HG03196 (cell line): Measurements from ENCODE around the gene NXPH2.

Experiments used
- ATAC-seq: cut with Tn5 transposase; IDR thresholded peaks from one replicate; pipeline ENCODE4 v1.9.1; 2021; ENCODE audit not compliant: unreplicated experiment

Gene NXPH2

GRCh38 chr2:138779781-138780445, at the start of gene NXPH2:
NXPH2 (minus strand) TSS chr2:138780390; CDS start chr2:138780241, 149 bp downstream.
- no peak for ATAC-seq

DNA sequence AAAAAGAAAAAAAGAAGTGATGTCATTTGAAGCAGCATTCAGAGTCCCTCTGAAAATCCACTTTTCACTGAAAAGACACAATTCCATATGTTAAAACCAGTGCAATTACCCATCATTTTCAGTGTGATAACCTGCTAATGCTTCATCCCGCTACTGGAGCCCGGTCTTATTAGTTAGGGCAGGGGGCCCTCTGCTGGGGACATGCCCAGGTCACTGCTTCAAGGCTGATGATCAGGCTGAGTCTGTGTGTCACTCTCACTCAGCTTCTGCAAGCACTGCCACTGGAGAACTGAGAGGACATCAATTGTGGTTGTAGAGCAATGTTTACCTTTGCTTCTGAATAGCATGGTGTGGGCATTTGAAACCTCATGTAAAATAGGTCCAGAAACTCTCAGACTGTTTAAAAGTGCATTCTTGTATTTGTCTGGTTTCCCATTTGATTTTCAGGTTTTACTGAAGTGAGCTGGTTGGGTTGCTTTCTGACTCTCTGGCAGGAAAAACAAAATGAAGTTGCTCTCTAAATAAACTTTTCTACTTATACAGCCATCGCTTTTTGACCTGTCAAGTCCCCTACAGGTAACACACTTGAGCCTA, 49.2 kb upstream of the NXPH2 start:
- peak; percentile 55 for ATAC-seq

DNA sequence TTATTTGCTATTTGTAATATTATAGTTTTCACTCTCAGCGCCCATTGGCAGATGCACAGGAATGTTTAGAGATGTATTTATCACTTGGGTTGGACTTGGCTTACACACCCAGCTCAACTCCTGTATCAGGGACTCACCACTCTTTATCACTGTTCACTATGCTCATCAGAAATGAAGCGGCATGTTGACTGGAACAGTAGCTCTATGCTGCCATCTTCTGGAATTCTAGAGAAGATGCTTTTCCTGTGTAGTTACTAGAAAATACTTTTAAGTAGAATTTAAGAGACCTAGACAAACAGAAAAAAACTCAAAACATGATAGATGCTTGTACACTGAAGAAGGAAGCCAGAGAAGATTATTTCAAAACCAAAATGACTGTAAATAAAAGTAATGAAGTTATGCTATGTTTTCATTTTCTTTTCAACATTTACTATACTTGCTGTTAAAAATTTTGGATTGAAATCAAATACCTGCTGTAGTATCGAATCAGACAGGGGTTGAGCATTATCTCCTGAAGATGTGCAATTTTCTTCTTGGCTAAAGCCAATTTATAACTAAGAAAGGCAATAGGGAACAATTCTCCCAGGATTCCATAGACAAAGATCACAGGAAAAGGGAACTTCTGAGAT, 47.4 kb upstream of the NXPH2 start:
- ATAC-seq: peak; percentile 59

GRCh38 chr2:138823666-138824065, 43.5 kb upstream of the NXPH2 start:
- ATAC-seq: no peak

DNA sequence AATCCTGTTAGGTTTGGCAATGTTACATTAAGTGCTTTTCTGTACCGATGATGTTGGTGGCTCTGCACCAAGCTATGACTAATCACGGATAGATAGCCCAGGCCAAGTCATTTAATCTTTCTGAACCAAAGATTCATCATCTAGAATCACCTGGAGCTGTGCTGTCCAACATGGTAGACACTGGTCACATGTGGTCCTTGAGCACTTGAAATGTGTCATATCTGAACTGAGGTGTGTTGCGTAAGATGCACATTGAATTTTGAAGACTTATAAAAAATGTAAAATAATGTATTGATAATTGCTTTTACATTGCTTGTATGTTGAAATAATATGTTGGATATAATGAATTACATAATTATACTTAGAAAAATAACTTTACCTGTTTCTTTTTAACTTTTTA, 39.8 kb upstream of the NXPH2 start:
- no peak for ATAC-seq

DNA sequence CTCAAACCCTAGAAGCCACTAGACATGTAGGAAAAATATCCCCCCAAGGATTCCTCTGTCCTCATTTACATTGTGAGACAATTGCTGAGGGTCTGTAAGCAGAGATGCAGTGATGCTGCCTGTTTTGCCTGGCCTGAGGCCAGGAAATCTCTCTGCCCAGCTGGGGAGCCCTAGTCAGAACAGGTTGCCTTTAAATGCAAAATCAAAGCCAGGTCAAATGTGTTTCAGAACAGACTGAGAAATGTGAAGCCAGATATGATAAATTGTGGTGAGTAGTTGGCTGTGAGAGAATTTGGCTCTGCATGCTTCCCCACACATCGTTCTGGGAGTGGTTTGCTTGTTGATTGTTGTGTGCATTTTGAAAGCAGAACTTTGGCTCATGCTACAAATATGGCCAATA, 38.4 kb upstream of the NXPH2 start:
- no peak for ATAC-seq

GRCh38 chr2:138814123-138814898, 34.1 kb upstream of the NXPH2 start:
- ATAC-seq: no peak

- ATAC-seq: no peak
Measured at GRCh38 chr2:138811431-138811830, 31.2 kb upstream of the NXPH2 start.

GRCh38 chr2:138794724-138795123, 14.5 kb upstream of the NXPH2 start:
- no peak for ATAC-seq

GRCh38 chr2:138787053-138787666, 7.0 kb upstream of the NXPH2 start:
- ATAC-seq: no peak

DNA sequence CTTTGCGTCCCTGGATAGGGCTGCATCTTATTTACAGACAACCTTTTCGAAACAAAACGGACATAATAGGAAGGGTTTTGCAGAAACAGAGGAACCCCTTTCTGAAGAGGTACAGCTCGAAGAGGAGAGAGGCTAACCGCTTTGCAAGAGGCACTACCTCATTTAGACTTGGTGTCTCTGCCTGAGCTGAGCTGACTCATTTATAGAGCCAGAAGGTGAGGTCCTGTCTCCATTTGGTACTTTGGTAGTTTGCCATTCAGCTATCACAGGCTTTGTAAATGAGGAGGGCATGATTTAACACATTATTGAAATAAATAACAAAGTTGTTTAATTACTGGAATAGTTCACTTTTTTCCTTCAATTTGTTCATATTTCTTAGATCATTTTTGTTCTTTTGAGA, 2.2 kb upstream of the NXPH2 start:
- ATAC-seq: no peak

DNA sequence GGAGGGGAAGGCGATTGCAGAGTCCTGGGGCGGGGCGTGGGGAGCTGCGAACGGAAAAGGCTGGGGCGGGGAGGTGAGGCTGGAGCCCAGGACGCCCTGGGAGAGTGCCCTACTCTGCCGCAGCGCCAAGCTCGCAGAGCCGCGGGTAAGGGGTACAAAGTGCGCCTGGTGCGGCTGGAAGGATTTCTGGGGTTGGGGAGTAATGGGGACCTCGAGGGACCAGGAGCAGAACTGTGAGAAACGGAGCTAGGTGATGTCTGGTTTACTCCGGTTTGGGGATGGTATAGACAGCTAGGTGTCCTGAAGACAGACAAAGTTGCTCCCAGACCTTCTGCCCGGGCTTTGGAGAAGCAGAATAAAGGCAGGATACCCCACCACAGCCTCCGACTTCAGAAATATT, 718 bp upstream of the NXPH2 start:
- ATAC-seq: no peak

GRCh38 chr2:138780446-138780880, 273 bp upstream of the NXPH2 start:
- no peak for ATAC-seq

- ATAC-seq: no peak
Measured at GRCh38 chr2:138779406-138779780, 797 bp downstream of the NXPH2 start.

DNA sequence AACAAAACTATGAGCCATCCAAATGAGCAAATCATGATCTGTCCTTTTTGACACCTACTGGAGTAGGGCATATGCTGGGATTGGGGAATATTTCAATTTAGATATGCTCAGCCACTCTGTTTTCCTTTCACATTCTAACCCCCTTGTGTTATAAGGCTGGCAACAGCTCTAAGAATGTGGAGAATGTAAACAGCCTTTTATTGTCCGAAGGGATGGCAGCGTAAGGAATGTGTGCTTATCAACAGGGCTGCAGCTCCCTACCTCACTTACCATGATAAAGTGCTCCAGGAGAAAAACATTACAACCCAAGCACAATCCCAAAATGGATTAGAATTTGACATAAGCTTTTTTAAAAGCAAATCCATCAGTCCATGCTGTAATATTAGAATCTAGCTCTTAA, 2.2 kb downstream of the NXPH2 start:
- ATAC-seq: no peak

DNA sequence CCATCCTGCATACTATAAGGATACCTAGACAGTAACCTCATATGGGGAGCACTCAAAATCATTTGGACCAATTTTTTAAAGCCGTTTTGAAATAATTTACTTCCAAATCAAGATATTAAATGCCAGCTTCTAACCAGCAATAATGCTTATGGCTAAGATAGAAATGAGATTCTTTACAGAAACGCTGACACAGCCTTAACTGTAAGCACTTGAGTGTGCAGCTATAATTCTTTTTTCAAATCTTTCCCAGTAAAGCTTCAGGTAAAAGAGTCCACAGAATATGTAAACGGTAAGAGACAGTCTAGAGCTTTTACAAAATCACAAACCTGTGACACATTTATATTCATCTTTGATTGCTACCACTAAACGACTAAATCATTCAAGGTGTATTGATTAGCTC, 4.5 kb downstream of the NXPH2 start:
- ATAC-seq: no peak

GRCh38 chr2:138771534-138771933, 8.7 kb downstream of the NXPH2 start:
- ATAC-seq: no peak

DNA sequence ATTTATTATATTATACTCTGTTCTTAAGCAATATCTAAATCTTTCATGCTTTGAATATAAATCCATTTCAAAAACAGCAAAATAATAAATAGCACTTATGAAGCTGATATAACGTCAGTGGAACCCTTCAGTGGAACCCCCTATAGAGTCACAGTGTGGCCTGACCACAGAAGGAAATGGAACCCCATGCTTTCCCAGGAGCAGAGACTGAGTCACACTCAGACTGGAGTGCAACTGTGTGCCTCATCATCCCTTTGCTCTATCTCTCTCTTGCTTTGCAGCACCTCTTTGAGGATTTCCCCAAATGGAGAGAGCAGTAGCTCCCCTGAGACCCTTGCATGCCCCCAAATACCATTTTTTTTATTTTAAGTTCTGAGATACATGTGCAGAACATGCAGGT, 13.1 kb downstream of the NXPH2 start:
- no peak for ATAC-seq

DNA sequence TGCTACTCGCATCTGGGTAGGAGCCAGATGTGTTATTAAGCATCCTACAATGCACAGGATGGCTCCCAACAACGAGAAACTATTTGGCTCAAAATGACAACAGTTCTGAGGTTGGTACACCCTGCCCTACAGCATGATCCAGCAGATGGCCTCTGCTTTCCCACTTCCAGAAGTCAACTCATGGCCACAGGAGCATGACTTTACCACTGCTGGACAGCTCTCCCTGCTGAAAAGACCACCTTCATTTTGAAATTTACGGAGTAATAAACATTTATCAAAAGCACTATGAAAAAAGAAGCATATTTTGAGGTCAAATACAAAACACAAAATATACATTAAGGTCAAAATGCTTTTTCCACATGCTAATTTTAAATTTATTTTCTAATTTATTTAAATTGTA, 13.7 kb downstream of the NXPH2 start:
- no peak for ATAC-seq

- no peak for ATAC-seq
Measured at GRCh38 chr2:138763971-138764370, 16.2 kb downstream of the NXPH2 start.

DNA sequence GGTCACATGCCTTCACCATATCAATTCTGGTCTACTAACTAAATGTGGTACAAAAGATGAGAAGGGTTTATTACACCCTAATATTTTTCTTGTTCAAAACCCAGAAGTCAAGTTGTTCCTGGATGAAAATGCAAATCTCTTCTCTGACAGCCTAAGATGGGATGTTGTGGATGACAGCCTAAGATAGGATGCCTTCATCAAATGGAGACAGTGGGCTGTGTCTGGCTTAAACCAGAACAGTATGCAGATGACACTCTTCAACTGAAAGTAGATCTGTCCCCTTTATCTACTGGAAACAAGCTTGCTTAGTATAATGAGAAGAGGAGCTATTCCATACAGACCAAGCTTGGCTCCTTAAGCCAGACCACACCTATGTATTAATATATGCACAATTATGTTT, 17.7 kb downstream of the NXPH2 start:
- no peak for ATAC-seq
